Testis (tissue), 3 donors: ENCODE results near the gene CASP7. TPM values are rescaled to one million over a fixed set of nuclear protein-coding genes. Genes with fewer than 3 reads are reported as not detected.

Experiments used
- DNase-seq: peaks from one replicate; pipeline ENCODE4 v3.0.0-alpha.2; 2019
- H3K27ac ChIP-seq, 2 donors: fragments of 200-600 bp; sonication (generic); one replicate each; pipeline ENCODE4 v1.5.1; 2019
- H3K27me3 ChIP-seq: fragments of 200-600 bp; sonication (generic); one replicate; pipeline ENCODE4 v1.5.1; 2019
- H3K36me3 ChIP-seq: fragments of 200-600 bp; sonication (generic); one replicate; pipeline ENCODE4 v1.5.1; 2017; ENCODE audit warnings: low read depth; ENCODE audit errors: missing control alignments
- H3K4me1 ChIP-seq: fragments of 200-600 bp; sonication (generic); one replicate; pipeline ENCODE4 v1.5.1; 2019
- H3K4me3 ChIP-seq, 2 donors: fragments of 200-600 bp; sonication (generic); one replicate each; pipeline ENCODE4 v1.5.1; 2017 to 2019
- H3K9me3 ChIP-seq: fragments of 200-600 bp; sonication (generic); one replicate; pipeline ENCODE4 v1.5.1; 2017
- CTCF ChIP-seq, 3 experiments: fragments of 450-650 bp in 2 of 3; fragments of 200-600 bp in 1 of 3; sonication (generic) in 1 of 3; IDR thresholded peaks; one replicate each; pipeline ENCODE4 v1.5.1; 2016 to 2019; ENCODE audit warnings: antibody characterized with exemption in 3 of 3, mild to moderate bottlenecking in 2 of 3, moderate library complexity in 1 of 3
- POLR2A ChIP-seq: fragments of 450-650 bp; IDR thresholded peaks from one replicate; pipeline ENCODE4 v1.6.1; 2017; ENCODE audit warnings: antibody characterized with exemption, mild to moderate bottlenecking, moderate library complexity
- WGBS, 2 donors: methylation state at CpG; one replicate each; pipeline ENCODE4 v1.1.5; 2018; 5-methylcytosine and 5-hydroxymethylcytosine counted together
- intact Hi-C: fragments of 100-400 bp; cut with DNase I; formaldehyde crosslinking; loops from one replicate; pipeline ENCODE4 v1.15.1; 2023; ENCODE audit warnings: low total_unique reads
- polyA plus RNA-seq: library from polyadenylated mRNA; stranded (reverse); fragments of 350-450 nt; fragmentation: Illumina TruSeq; extraction: RNeasy Lipid Tissue Mini Kit (QIAGEN cat#74804); gene quantifications from one replicate; pipeline ENCODE4 v1.2.3, GENCODE V29; 2014; ENCODE audit warnings: low read depth, low replicate concordance; ENCODE audit not compliant: insufficient read depth
- total RNA-seq, 2 donors: library from RNA; depleted of rRNA; stranded (reverse); fragments of >200 nt; gene quantifications; one replicate each; pipeline ENCODE4 v1.2.3, GENCODE V29; 2016

CASP7 gene
- total and polyA plus RNA-seq, 3 donors from 2014 or later: 7.5 to 12.7 (median 11.8) TPM

- no peaks in the 10 kb centered on the region for H3K36me3 ChIP-seq
- H3K27me3 ChIP-seq: no peaks in the 10 kb centered on the region
- no peaks in the 10 kb centered on the region for H3K4me1 ChIP-seq
- TF ChIP-seq CTCF (IDR thresholded peaks at IDR 0.05) (no peak), POLR2A (no peak)
- no peak for DNase-seq
- intact Hi-C loops: no loop called here
- no peaks in the 10 kb centered on the region for H3K9me3 ChIP-seq
- H3K27ac ChIP-seq: no peak overlapping the region
- 69 to 73% methylated on average over 3 of the region's 3 CpGs for WGBS, 2 donors
- no peak overlapping the region for H3K4me3 ChIP-seq
Observed at GRCh38 chr10:113689574-113689973, 9.9 kb downstream of the CASP7 start.

- WGBS, 2 donors: 57 to 61% methylated on average over 3 of the region's 3 CpGs
Observed at GRCh38 chr10:113690749-113691148, 11.0 kb downstream of the CASP7 start.

GRCh38 chr10:113691381-113691780 is 11.7 kb downstream of the CASP7 start:
- 77 to 93% methylated on average over 2 of the region's 2 CpGs for WGBS, 2 donors
- no peak overlapping the region for H3K27ac ChIP-seq

More at GRCh38 chr10:113690749-113691148, 11.0 kb downstream of the CASP7 start:
- DNase-seq: no peak
- H3K27me3 ChIP-seq: no peaks in the 10 kb centered on the region
- TF ChIP-seq CTCF (IDR thresholded peaks at IDR 0.05): no peak
- TF ChIP-seq POLR2A: no peak
- H3K27ac ChIP-seq: no peak overlapping the region
- H3K4me1 ChIP-seq: no peaks in the 10 kb centered on the region
- intact Hi-C loops: no loop called here
- H3K36me3 ChIP-seq: no peaks in the 10 kb centered on the region
- H3K9me3 ChIP-seq: no peaks in the 10 kb centered on the region
- no peak overlapping the region for H3K4me3 ChIP-seq

GRCh38 chr10:113692271-113692670 is 12.6 kb downstream of the CASP7 start:
- H3K4me1 ChIP-seq: no peaks in the 10 kb centered on the region
- no peak for DNase-seq
- H3K36me3 ChIP-seq: no peaks in the 10 kb centered on the region
- TF ChIP-seq CTCF (IDR thresholded peaks at IDR 0.05) (no peak), POLR2A (no peak)
- H3K4me3 ChIP-seq: no peak overlapping the region
- no peaks in the 10 kb centered on the region for H3K9me3 ChIP-seq
- intact Hi-C loops: no loop called here
- 88 to 100% methylated on average over 5 to 6 of the region's 6 CpGs for WGBS, 2 donors
- no peaks in the 10 kb centered on the region for H3K27me3 ChIP-seq
- no peak overlapping the region for H3K27ac ChIP-seq

More at GRCh38 chr10:113691381-113691780, 11.7 kb downstream of the CASP7 start:
- Histone ChIP-seq H3K4me3 (no peak overlapping the region), H3K27me3 (no peaks in the 10 kb centered on the region), H3K36me3 (no peaks in the 10 kb centered on the region), H3K4me1 (no peaks in the 10 kb centered on the region), H3K9me3 (no peaks in the 10 kb centered on the region)
- intact Hi-C loops: no loop called here
- no peak for DNase-seq
- TF ChIP-seq POLR2A (no peak), CTCF (IDR thresholded peaks at IDR 0.05) (no peak)

GRCh38 chr10:113693348-113693747 is 13.6 kb downstream of the CASP7 start:
- intact Hi-C loops: no loop called here
- DNase-seq: no peak
- Histone ChIP-seq H3K27me3 (no peaks in the 10 kb centered on the region), H3K4me3 (no peak overlapping the region), H3K4me1 (no peaks in the 10 kb centered on the region), H3K27ac (no peak overlapping the region), H3K36me3 (no peaks in the 10 kb centered on the region), H3K9me3 (no peaks in the 10 kb centered on the region)
- WGBS, 2 donors: 81 to 97% methylated on average over 2 of the region's 2 CpGs
- TF ChIP-seq POLR2A (no peak), CTCF (IDR thresholded peaks at IDR 0.05) (no peak)
